ENCODE data around the gene TSPEAR. TPM values are rescaled to one million over a fixed set of nuclear protein-coding genes. Genes with fewer than 3 reads are reported as not detected.

The TSPEAR gene
- total RNA-seq, 1 experiment from 2014 or later = not detected

DNA sequence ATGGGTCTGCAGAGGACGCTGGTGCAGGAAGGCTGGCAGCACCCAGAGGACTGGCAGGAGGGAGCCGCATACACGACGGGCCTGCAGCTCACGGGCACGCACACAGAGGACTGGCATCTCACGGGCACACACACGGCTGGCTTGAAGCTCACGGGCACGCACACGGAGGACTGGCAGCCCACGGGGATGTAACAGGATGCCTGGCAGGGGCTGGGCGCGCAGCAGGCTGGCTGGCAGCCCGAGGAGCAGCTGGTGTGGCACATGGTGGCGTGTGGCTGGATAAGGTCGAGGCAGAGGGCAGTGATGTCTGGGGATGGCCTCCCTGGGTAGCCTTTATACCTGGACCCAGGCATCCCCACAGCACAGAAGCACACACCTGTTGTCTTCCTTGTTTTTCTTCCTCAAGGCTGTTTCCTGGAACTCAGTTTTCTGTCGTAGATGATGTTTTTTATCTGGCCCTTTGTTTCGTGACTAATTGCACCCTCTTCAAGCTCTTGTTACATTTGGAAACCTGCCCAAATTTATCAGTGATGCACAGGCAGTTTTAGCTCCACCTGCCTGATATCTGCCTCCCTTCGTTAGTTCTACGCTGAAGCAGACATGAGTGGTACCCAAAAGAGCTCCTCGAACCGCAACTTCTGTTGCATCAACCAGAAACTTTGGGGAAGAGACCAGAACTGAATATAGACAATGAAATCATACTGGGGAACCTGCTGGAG, 29.4 kb downstream of the TSPEAR start, which contains the start of gene KRTAP12-1:
TSS of gene KRTAP12-1 (minus strand) at position 303 of the 719 bp plus-strand sequence. CDS start at position 263, 40 bp downstream.
- DNase-seq (ENCODE audit: low read depth, low spot score) = no peak
- ATAC-seq = no peak
- Histone ChIP-seq H3K4me3 (ENCODE audit: low read depth in 2 of 2, low read length in 2 of 2) (no peak within 1 kb of the TSS), H3K27ac (ENCODE audit: low read length) (no peak within 1 kb of the TSS), H3K27me3 (ENCODE audit: control insufficient read depth, insufficient read depth, low read length) (no peaks in the 10 kb centered on the region), H3K9me3 (ENCODE audit: control insufficient read depth, insufficient read depth, low read depth, low read length) (no peaks in the 10 kb centered on the region), H3K36me3 (ENCODE audit: control insufficient read depth, insufficient read depth, low read length) (no peaks in the 10 kb centered on the region), H3K4me1 (ENCODE audit: control insufficient read depth, insufficient read depth, low read length) (no peaks in the 10 kb centered on the region)
- CTCF ChIA-PET = no interaction called here
- in situ Hi-C loops (cut with HindIII; ENCODE audit: low pct_unique_long_range_greater_than_20kb, low sequenced_read_pairs) = no loop called here
- TF ChIP-seq TCF7L2 (IDR thresholded peaks at IDR 0.05; ENCODE audit: low read depth, low read length) (no peak), REST (IDR thresholded peaks at IDR 0.05; ENCODE audit: insufficient read depth in 1 of 2, low read depth in 2 of 2, low read length in 1 of 2) (no peak), SIN3A (IDR thresholded peaks at IDR 0.05; ENCODE audit: borderline replicate concordance, insufficient read depth, low read depth, low read length) (no peak), POLR2AphosphoS5 (IDR thresholded peaks at IDR 0.05; ENCODE audit: low read depth, low read length) (no peak)
- TF ChIP-seq, protein P1, sequence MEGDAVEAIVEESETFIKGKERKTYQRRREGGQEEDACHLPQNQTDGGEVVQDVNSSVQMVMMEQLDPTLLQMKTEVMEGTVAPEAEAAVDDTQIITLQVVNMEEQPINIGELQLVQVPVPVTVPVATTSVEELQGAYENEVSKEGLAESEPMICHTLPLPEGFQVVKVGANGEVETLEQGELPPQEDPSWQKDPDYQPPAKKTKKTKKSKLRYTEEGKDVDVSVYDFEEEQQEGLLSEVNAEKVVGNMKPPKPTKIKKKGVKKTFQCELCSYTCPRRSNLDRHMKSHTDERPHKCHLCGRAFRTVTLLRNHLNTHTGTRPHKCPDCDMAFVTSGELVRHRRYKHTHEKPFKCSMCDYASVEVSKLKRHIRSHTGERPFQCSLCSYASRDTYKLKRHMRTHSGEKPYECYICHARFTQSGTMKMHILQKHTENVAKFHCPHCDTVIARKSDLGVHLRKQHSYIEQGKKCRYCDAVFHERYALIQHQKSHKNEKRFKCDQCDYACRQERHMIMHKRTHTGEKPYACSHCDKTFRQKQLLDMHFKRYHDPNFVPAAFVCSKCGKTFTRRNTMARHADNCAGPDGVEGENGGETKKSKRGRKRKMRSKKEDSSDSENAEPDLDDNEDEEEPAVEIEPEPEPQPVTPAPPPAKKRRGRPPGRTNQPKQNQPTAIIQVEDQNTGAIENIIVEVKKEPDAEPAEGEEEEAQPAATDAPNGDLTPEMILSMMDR (IDR thresholded peaks at IDR 0.05) = no peak
- BruUV-seq (replicated peaks) = no TSS peak
- intact Hi-C loops (cut with micrococcal nuclease; ENCODE audit: unreplicated experiment) = no loop called here
- POLR2A ChIA-PET = no interaction called here

DNA sequence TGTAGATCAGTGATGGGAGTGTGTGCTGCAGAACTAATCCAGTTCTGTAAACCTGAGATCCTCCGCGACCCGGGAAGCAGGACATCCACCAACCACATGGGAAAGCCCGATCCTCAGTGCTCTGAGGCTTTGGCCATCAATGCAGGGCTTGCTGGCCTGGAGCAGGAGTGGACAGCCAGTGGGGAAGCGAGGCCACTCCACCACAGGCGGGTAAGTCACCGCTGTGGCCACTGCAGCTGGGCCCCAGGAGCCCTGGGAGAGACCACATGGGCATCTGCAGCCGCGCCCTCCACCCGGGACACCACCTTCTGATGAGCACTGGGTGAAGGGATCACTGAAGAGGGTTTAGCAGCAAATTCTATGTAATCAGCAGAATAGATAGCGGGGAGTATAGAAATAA, 30.2 kb downstream of the TSPEAR start:
- Histone ChIP-seq H3K27me3 (ENCODE audit: control insufficient read depth, insufficient read depth, low read length) (no peaks in the 10 kb centered on the region), H3K4me3 (ENCODE audit: low read depth in 2 of 2, low read length in 2 of 2) (no peak overlapping the region), H3K4me1 (ENCODE audit: control insufficient read depth, insufficient read depth, low read length) (no peaks in the 10 kb centered on the region), H3K36me3 (ENCODE audit: control insufficient read depth, insufficient read depth, low read length) (no peaks in the 10 kb centered on the region), H3K9me3 (ENCODE audit: control insufficient read depth, insufficient read depth, low read depth, low read length) (no peaks in the 10 kb centered on the region), H3K27ac (ENCODE audit: low read length) (no peak overlapping the region)
- no TSS peak for BruUV-seq (replicated peaks)
- in situ Hi-C loops (cut with HindIII; ENCODE audit: low pct_unique_long_range_greater_than_20kb, low sequenced_read_pairs) (no loop called here), intact Hi-C loops (cut with micrococcal nuclease; ENCODE audit: unreplicated experiment) (no loop called here)
- no peak for ATAC-seq
- TF ChIP-seq POLR2AphosphoS5 (IDR thresholded peaks at IDR 0.05; ENCODE audit: low read depth, low read length) (no peak), SIN3A (IDR thresholded peaks at IDR 0.05; ENCODE audit: borderline replicate concordance, insufficient read depth, low read depth, low read length) (no peak), TCF7L2 (IDR thresholded peaks at IDR 0.05; ENCODE audit: low read depth, low read length) (no peak), REST (IDR thresholded peaks at IDR 0.05; ENCODE audit: insufficient read depth in 1 of 2, low read depth in 2 of 2, low read length in 1 of 2) (no peak)
- TF ChIP-seq, protein P1 (IDR thresholded peaks at IDR 0.05) = no peak
- POLR2A ChIA-PET = no interaction called here
- CTCF ChIA-PET = no interaction called here
- no peak for DNase-seq (ENCODE audit: low read depth, low spot score)
